GM19351 (cell line): Measurements from ENCODE around the gene PCDHGC5.
A peak's percentile ranks its signal among the peaks of the same experiment; 100 is the strongest.

ENCODE experiments used
- ATAC-seq: cut with Tn5 transposase; IDR thresholded peaks from one replicate; pipeline ENCODE4 v1.9.1; 2021; ENCODE audit warnings: mild to moderate bottlenecking, moderate library complexity; ENCODE audit not compliant: unreplicated experiment

Gene PCDHGC5

DNA sequence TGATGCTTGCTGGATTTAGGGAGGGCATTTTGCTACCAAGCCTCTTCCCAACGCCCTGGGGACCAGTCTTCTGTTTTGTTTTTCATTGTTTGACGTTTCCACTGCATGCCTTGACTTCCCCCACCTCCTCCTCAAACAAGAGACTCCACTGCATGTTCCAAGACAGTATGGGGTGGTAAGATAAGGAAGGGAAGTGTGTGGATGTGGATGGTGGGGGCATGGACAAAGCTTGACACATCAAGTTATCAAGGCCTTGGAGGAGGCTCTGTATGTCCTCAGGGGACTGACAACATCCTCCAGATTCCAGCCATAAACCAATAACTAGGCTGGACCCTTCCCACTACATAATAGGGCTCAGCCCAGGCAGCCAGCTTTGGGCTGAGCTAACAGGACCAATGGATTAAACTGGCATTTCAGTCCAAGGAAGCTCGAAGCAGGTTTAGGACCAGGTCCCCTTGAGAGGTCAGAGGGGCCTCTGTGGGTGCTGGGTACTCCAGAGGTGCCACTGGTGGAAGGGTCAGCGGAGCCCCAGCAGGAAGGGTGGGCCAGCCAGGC, 23.0 kb downstream of the PCDHGC5 start:
- no peak for ATAC-seq

- ATAC-seq = peak; percentile 21
Measured at GRCh38 chr5:141512390-141512910, 23.6 kb downstream of the PCDHGC5 start.

DNA sequence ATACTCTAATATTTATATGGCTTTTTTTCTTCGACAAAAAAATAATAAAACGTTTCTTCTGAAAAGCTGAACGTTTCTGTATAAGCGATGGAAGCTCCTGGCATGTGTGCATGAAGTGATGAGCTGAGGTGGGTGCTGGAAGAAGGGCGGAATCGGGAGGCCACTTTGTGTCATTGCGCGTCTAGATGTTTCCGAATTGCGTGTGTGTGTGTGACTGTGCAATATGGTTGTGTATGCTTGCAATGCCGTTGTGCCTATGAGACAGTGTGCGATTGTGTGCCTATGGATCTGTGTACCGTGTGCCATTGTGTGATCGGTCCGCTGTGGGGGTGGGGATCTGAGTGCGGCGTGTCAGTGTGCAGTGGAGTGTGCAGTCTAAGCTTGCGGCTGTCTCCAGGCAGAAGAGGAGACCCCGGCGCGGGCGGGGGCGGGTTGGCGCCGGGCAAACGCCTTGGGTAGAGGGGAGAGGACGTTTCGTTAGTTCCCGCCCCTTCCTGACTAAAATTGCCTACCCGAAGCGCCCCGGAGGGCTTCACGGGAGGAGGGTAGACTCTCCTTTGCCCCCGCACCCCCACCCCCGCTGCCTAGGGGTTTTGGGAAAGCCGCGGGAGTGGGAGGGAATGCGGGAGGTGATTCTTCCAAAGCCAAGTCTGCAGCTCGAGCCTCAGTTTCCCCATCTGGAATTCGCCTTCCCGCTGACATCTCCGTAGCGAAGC, 24.2 kb downstream of the PCDHGC5 start:
- no peak for ATAC-seq

DNA sequence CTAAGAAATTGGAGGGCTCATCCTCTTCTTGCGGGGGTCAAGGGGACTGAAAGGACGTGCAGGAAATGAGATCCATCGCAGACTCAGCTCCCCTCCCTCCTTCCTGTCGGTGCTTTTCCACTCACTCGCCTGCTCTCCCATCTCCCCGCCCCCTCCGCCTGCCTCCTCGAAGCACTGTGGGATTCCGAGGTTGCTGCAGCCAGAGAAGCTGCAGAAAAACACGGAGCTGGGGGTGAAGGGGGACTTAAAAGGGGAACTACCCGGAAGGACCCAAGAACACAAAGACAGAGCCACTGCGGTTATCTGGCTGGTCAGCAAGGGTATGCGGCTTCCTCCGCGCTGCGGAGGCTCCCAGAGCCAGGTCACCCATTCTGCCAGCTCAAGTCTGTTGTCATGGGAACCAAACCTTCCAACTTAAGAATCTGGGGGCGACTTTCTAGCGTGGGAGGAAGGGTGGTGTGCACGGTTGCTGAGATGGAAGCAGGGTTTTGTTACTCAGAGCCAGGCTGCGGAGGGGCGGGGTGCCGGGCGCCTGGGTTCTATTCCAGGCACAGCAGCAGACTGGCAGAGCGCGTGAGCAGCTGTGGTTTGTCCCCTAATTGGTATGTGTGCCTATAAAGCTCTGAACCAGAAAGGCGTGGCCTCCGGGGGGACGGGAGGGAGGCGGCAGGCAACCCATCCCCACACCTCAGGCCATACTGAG, 24.9 kb downstream of the PCDHGC5 start:
- peak; percentile 24 for ATAC-seq

GRCh38 chr5:141514330-141515133, 25.7 kb downstream of the PCDHGC5 start:
- ATAC-seq = no peak

GRCh38 chr5:141515141-141515540, 26.3 kb downstream of the PCDHGC5 start:
- ATAC-seq = no peak

- no peak for ATAC-seq
Measured at GRCh38 chr5:141515946-141516671, 27.2 kb downstream of the PCDHGC5 start.

DNA sequence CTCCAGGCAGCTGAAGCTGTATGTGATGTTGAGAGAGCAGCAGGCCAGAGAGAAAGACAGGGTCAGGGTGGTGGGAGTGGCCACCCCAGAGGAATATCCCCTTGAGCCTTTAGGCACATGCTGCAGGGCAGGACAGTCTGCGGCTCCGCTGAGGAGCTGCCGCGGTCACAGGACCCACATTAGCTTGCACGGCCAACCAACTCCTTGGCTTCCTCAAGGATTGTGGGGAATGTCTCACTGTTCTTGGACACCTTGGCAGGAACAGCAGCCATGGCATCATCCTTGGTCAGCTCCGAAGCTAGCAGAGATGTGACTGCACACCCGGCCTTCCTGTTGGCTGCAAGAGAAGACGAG, 27.8 kb downstream of the PCDHGC5 start:
- ATAC-seq = no peak

DNA sequence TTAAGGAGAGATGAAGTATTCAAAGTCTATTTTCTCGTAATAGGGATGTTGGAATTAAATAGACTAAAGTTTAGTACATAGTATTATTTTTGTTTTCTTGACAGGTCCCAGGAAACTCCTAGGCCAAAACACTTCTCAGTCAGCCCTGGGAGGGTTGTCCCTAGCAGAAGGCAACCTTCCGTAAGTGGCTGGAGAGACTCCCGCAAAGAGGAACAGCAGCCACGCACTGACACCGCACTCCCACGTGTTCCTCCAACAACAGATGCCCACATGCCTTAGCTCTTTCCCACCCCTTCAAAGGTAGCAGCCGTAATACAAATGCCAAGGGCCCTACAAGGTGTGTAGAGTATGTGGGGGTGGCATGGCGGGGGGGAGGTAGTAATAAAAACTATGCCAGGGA, 28.4 kb downstream of the PCDHGC5 start:
- no peak for ATAC-seq

- ATAC-seq = no peak
Measured at GRCh38 chr5:141517880-141518617, 29.2 kb downstream of the PCDHGC5 start.

GRCh38 chr5:141518618-141519015, 29.7 kb downstream of the PCDHGC5 start:
- no peak for ATAC-seq

GRCh38 chr5:141519605-141520565, 31.0 kb downstream of the PCDHGC5 start:
- ATAC-seq = no peak

DNA sequence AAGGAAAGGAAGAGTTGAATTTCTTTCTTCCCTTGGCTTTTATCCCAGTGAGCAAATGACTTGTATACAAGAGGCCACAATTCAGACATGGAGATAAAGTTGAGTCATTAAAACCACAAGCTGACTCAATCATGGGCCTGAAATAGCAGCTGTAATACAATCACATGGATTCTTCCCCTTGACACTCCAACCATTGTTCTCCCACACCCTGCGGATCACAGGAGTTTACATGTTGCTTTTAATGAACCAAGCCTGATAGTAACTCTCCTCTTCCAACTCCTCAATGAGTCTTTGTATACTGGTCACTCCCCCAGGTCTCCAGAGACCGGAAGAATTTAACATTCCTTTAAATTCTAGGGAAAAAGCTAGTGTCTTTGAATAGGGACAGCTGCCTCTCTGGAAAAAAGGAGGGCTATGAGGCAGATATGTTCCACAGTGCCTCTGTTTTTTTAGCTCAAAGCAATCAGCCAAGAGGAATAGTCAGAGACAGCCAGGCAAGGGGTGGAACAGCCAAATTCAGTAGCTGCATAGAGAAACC, 32.4 kb downstream of the PCDHGC5 start:
- no peak for ATAC-seq

DNA sequence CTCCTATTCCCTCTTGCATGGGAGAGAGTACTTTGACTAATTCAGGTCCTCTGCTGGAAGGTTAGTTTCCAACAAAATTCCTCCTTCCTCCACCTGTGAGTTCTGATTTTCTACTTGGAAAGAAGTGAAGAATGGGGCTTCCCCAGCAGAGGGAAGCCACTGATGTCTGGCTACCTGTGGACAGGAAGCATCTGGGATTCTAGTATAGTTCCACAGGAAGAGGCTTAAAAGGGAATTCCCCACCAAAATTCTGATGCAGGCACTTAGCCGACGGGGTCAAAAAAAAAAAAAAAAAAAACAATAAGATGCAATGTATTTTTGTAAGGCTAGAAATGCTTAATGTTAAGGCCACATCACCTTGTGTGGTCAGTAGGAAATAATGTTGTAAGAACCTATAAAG, 33.4 kb downstream of the PCDHGC5 start:
- ATAC-seq = no peak

DNA sequence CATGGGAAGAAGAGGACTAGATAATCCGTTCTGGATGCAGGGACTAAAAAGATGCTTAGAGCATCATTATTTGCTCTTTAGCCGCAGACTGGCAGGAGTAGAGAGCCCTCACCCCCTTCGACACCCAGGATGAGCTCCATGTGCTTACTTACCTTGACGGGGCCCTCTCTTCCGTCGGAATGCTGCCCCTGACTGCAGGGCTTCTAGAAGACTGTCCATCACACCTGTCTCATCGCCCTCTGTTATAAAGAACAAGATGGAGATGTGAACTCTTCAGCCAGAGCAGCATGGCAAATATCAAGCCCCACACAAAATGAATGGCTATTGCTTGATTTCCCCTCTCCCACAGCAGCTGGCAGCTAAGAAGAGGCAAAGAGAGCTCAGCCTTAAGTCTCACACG, 35.1 kb downstream of the PCDHGC5 start:
- no peak for ATAC-seq

- peak; percentile 79 for ATAC-seq
Measured at GRCh38 chr5:141524604-141525597, 36.0 kb downstream of the PCDHGC5 start.

DNA sequence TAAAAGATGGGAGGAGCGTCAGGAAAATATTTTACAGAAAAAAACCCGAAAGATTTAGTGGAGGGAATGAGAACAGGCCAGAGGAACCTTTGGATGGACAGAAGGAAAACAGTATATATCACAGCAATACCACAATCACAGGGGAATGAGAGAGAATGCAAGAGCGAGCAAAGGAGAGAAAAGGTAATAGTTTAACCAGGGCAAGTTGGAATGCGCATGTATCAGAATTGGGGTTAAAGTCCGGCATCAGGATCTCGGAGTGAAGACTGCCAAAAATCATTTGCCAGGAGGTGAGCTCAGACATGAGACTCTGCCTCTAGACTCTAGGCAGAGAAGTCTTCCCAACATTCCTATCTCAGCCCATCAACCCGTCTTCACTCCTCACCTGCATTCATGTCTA, 36.8 kb downstream of the PCDHGC5 start:
- no peak for ATAC-seq
